Right cardiac atrium (tissue), 5 donors: ENCODE data around the gene WNT4. TPM values are rescaled to one million over a fixed set of nuclear protein-coding genes. Genes with fewer than 3 reads are reported as not detected.

Experiments used
- ATAC-seq, 2 donors: fragments of 200-7000 bp; cut with Tn5 transposase; one replicate each; pipeline versions ENCODE4 v1.8.0 to v1.9.1; 2020; ENCODE audit warnings: moderate library complexity in 2 of 2, mild to moderate bottlenecking in 1 of 2
- DNase-seq, 3 donors: peaks; one replicate each; pipeline ENCODE4 v3.0.0-alpha.2; 2020
- H3K27ac ChIP-seq: one replicate; pipeline ENCODE4 v1.5.1; 2013; ENCODE audit warnings: mild to moderate bottlenecking, low read length, control low read depth, moderate library complexity
- H3K27me3 ChIP-seq: one replicate; pipeline ENCODE4 v1.6.1; 2013; ENCODE audit not compliant: control insufficient read depth, insufficient read depth
- H3K4me1 ChIP-seq: one replicate; pipeline ENCODE4 v1.6.1; 2013; ENCODE audit warnings: low read length; ENCODE audit not compliant: control insufficient read depth, insufficient read depth
- H3K4me3 ChIP-seq: one replicate; pipeline ENCODE4 v1.5.1; 2013; ENCODE audit warnings: low read length, control low read depth
- H3K9me3 ChIP-seq: one replicate; pipeline ENCODE4 v1.6.1; 2013; ENCODE audit warnings: low read length; ENCODE audit not compliant: control insufficient read depth
- WGBS: extraction: QIAGEN DNeasy Blood & Tissue Kit; methylation state at CpG from one replicate; pipeline ENCODE4 v1.1.7; 2013; 5-methylcytosine and 5-hydroxymethylcytosine counted together
- intact Hi-C, 4 donors: fragments of 100-400 bp; cut with DNase I; formaldehyde crosslinking; loops; one replicate each; pipeline versions ENCODE4 v1.11.0 to v1.14.0; 2022 to 2023
- polyA plus RNA-seq: library from polyadenylated mRNA; stranded (reverse); fragments of 200-250 nt; gene quantifications from one replicate; pipeline ENCODE4 v1.2.3, GENCODE V29; 2013
- total RNA-seq, 4 donors: library from RNA; stranded (reverse); fragmentation: NEBNext Ultra II Directional; extraction: Animal tissue kit (Norgen Biotek cat#: 25700); gene quantifications; one replicate each; pipeline ENCODE4 v1.2.1, GENCODE V29; 2021
- donor health status: healthy with polysubstance abuse.
- donor health status: DM: no; HTN: yes; CAD: no.
- donor health status: DM: no; HTN: no; CAD: no.
- donor health status: DM: no; HTN: yes; CAD: no; lungs with severe emphysema.
- donor health status: DM: yes; HTN: yes; CAD: no.

WNT4 gene
- total and polyA plus RNA-seq, 5 donors: 0.05 to 0.25 (median 0.19) TPM; not detected in 1

- no peak for ATAC-seq
- intact Hi-C loops: no loop called here
- H3K27ac ChIP-seq: no peak overlapping the region
- H3K27me3 ChIP-seq: no peaks in the 10 kb centered on the region
- no peak for DNase-seq
- H3K9me3 ChIP-seq: no peaks in the 10 kb centered on the region
- H3K4me1 ChIP-seq: no peaks in the 10 kb centered on the region
- WGBS: 97% methylated on average over 2 of the region's 2 CpGs
- H3K4me3 ChIP-seq: no peak overlapping the region
Measured at GRCh38 chr1:22179197-22179803, 36.4 kb upstream of the WNT4 start.

GRCh38 chr1:22177354-22178003 is 34.6 kb upstream of the WNT4 start:
- no peak for ATAC-seq
- WGBS: 83% methylated on average over 9 of the region's 9 CpGs
- H3K27me3 ChIP-seq: no peaks in the 10 kb centered on the region
- no peaks in the 10 kb centered on the region for H3K9me3 ChIP-seq
- intact Hi-C loops: no loop called here
- DNase-seq: no peak
- no peak overlapping the region for H3K27ac ChIP-seq
- no peaks in the 10 kb centered on the region for H3K4me1 ChIP-seq
- H3K4me3 ChIP-seq: no peak overlapping the region

- ATAC-seq: no peak
- no peaks in the 10 kb centered on the region for H3K9me3 ChIP-seq
- intact Hi-C loops: no loop called here
- H3K27me3 ChIP-seq: no peaks in the 10 kb centered on the region
- 43% methylated on average over 5 of the region's 5 CpGs for WGBS
- H3K27ac ChIP-seq: no peak overlapping the region
- no peaks in the 10 kb centered on the region for H3K4me1 ChIP-seq
- DNase-seq: no peak
- no peak overlapping the region for H3K4me3 ChIP-seq
Measured at GRCh38 chr1:22176258-22176657, 33.4 kb upstream of the WNT4 start.

- Histone ChIP-seq H3K27me3 (no peaks in the 10 kb centered on the region), H3K4me3 (no peak overlapping the region), H3K9me3 (no peaks in the 10 kb centered on the region), H3K4me1 (no peaks in the 10 kb centered on the region), H3K27ac (no peak overlapping the region)
- ATAC-seq (no peak), DNase-seq (no peak)
- intact Hi-C loops: no loop called here
- WGBS: 79% methylated on average over 9 of the region's 9 CpGs
Measured at GRCh38 chr1:22174446-22175220, 31.7 kb upstream of the WNT4 start.

- ATAC-seq: no peak
- intact Hi-C loops: no loop called here
- no peaks in the 10 kb centered on the region for H3K4me1 ChIP-seq
- WGBS: 78% methylated on average over 18 of the region's 18 CpGs
- no peaks in the 10 kb centered on the region for H3K9me3 ChIP-seq
- H3K27me3 ChIP-seq: no peaks in the 10 kb centered on the region
- H3K27ac ChIP-seq: no peak overlapping the region
- H3K4me3 ChIP-seq: no peak overlapping the region
- DNase-seq: no peak
Measured at GRCh38 chr1:22171951-22172715, 29.2 kb upstream of the WNT4 start.

- Histone ChIP-seq H3K9me3 (no peaks in the 10 kb centered on the region), H3K4me3 (no peak overlapping the region), H3K4me1 (no peaks in the 10 kb centered on the region), H3K27me3 (no peaks in the 10 kb centered on the region), H3K27ac (no peak overlapping the region)
- intact Hi-C loops: no loop called here
- no peak for ATAC-seq
- WGBS: 89% methylated on average over 4 of the region's 4 CpGs
- DNase-seq: no peak
Measured at GRCh38 chr1:22169816-22170215, 26.9 kb upstream of the WNT4 start.

DNA sequence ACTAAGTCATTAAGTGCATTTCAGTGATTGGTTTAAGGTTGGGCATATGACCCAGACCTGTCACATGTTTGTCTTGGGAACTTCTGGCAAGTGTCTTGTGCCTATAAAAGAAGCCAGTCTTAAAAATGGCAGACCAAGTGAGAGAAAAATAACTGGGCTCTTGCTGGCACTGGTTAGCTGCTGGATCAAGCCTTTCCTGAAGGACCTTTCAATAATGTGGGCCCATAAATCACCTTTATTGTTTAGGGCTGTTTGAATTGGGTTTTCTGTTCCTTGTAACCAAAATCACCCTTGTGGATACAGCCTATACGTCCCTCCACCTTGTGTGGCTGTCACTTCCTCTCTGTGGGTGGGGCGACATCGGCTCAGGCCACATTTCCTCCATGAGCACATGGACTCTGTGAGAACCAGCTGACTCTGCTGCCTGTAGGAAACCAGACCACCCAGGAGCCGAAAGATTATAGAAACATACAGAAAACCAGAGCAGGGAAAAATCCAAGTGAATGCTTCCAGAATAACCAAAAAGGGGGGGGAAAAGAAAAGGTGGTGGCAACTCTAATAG is 25.6 kb upstream of the WNT4 start:
- 33% methylated on average over 4 of the region's 4 CpGs for WGBS
- DNase-seq (no peak), ATAC-seq (no peak)
- H3K27me3 ChIP-seq: no peaks in the 10 kb centered on the region
- H3K27ac ChIP-seq: no peak overlapping the region
- H3K4me3 ChIP-seq: no peak overlapping the region
- no peaks in the 10 kb centered on the region for H3K4me1 ChIP-seq
- intact Hi-C loops: no loop called here
- no peaks in the 10 kb centered on the region for H3K9me3 ChIP-seq

DNA sequence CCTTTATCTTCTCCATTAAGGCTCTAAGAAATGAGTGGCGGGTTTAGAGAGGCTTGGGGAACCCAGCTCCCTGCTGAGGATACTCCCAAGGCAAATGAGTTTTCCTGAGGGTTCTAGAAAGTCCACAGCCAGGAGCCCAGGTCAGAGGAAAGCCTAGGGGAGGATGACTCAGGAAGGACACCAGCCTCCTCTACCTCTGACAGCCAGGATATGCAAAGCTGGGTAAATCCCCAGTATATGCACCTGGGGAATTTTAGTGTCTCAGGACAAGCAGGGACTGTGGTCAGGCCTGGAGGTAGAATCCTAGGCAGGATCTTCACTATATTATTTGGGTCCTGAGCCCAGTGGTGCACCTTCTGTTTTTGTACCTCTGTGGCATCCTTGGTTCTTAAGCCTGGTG is 23.5 kb upstream of the WNT4 start:
- DNase-seq: no peak
- 91% methylated on average over 1 of the region's 1 CpG for WGBS
- Histone ChIP-seq H3K4me1 (no peaks in the 10 kb centered on the region), H3K27ac (no peak overlapping the region), H3K27me3 (no peaks in the 10 kb centered on the region), H3K4me3 (no peak overlapping the region), H3K9me3 (no peaks in the 10 kb centered on the region)
- intact Hi-C loops: no loop called here
- no peak for ATAC-seq

DNA sequence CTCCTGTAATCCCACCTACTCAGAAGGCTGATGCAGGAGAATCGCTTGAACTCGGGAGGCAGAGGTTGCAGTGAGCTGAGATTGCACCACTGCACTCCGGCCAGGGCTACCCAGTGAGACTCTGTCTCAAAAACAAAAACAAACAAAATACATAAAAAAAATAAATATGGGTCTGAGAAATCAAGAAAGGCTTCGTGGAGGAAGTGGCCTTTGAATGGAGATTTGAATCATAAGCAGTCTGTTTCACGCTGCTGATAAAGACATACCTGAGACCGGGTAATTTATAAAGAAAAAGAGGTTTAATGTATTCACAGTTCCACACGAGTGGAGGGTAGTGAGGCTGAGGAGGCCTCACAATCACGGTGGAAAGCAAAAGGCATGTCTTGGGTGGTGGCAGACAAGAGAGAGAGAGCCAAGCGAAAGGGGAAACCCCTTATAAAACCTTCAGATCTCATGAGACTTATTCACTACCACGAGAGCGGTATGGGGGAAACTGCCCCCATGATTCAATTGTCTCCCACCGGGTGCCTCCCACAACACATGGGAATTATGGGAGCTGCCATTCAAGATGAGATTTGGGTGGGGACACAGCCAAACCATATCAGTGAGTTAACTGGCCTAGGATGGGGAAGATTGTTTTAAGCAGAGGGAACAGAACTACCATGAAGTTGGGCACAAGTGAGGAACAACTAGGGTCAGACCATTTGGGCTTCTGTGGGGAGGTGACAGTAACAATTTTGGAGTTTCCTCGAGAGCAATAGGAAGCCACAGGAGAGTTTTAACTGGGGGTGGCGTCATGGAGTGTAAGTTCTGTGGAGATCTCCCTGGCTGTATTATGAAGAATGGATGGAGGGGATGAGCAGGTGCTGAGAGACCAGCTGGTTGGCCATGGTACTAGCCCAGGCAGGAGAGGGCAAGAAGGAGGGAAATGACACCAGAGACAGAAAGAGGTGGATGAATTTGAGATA is 22.2 kb upstream of the WNT4 start:
- Histone ChIP-seq H3K27ac (no peak overlapping the region), H3K4me3 (no peak overlapping the region), H3K27me3 (no peaks in the 10 kb centered on the region), H3K9me3 (no peaks in the 10 kb centered on the region), H3K4me1 (no peaks in the 10 kb centered on the region)
- intact Hi-C loops: no loop called here
- DNase-seq: no peak
- 82% methylated on average over 14 of the region's 14 CpGs for WGBS
- no peak for ATAC-seq

GRCh38 chr1:22163564-22163963 is 20.7 kb upstream of the WNT4 start:
- H3K27me3 ChIP-seq: no peaks in the 10 kb centered on the region
- no peak overlapping the region for H3K4me3 ChIP-seq
- no peaks in the 10 kb centered on the region for H3K9me3 ChIP-seq
- intact Hi-C loops: no loop called here
- no peak for DNase-seq
- ATAC-seq: peak in 1 of 2 donors; percentile 79
- no peak overlapping the region for H3K27ac ChIP-seq
- WGBS: 73% methylated on average over 6 of the region's 6 CpGs
- no peaks in the 10 kb centered on the region for H3K4me1 ChIP-seq
